GM12865 (cell line): ENCODE measurements around the gene WBP1.
A peak's percentile ranks its signal among the peaks of the same experiment; 100 is the strongest.

Experiments used
- DNase-seq: peaks from one replicate; pipeline ENCODE4 v3.0.0; 2010; ENCODE audit warnings: low read depth
- H3K4me3 ChIP-seq: 2 replicates; pipeline ENCODE4 v1.5.1; 2011; ENCODE audit warnings: mild to moderate bottlenecking, low read depth, low read length, control low read depth
- CTCF ChIP-seq: IDR thresholded peaks from 2 replicates; pipeline ENCODE4 v1.5.1; 2011; ENCODE audit warnings: low read length, control low read depth, low read depth, inconsistent platforms; ENCODE audit not compliant: insufficient read depth; ENCODE audit errors: missing control alignments

The WBP1 gene

GRCh38 chr2:74491648-74492544 lies 33.7 kb downstream of the WBP1 start:
- no peak for DNase-seq
- TF ChIP-seq CTCF = no peak
- H3K4me3 ChIP-seq = no peak overlapping the region

- H3K4me3 ChIP-seq = no peak overlapping the region
- DNase-seq = no peak
- TF ChIP-seq CTCF = no peak
Measured at GRCh38 chr2:74493546-74493945, 35.3 kb downstream of the WBP1 start.

- no peak for TF ChIP-seq CTCF
- H3K4me3 ChIP-seq = no peak overlapping the region
- no peak for DNase-seq
Measured at GRCh38 chr2:74495440-74495839, 37.2 kb downstream of the WBP1 start.

GRCh38 chr2:74496997-74497776 lies 38.9 kb downstream of the WBP1 start:
- H3K4me3 ChIP-seq = peak overlapping the region; percentile 43
- no peak for TF ChIP-seq CTCF
- DNase-seq = no peak

GRCh38 chr2:74497777-74498499 lies 39.7 kb downstream of the WBP1 start:
- H3K4me3 ChIP-seq = peak overlapping the region; percentile 43
- DNase-seq = peak; percentile 52
- TF ChIP-seq CTCF = no peak

- H3K4me3 ChIP-seq = peak overlapping the region; percentile 43
- TF ChIP-seq CTCF = no peak
- DNase-seq = peak; percentile 46
Measured at GRCh38 chr2:74498500-74499266, 40.4 kb downstream of the WBP1 start.
